HCT116 (cell line): ENCODE data around the gene IGF2R. TPM values are rescaled to one million over a fixed set of nuclear protein-coding genes. Genes with fewer than 3 reads are reported as not detected.

ENCODE experiments used
- ATAC-seq: fragments of 200-7000 bp; cut with Tn5 transposase; 2 replicates; pipeline ENCODE4 v1.9.1; 2020; ENCODE audit warnings: mild to moderate bottlenecking, moderate library complexity
- BruUV-seq: library from RNA; stranded (reverse); fragments of 400-500 nt; replicated peaks from 2 replicates; lab custom pipeline; 2021; lab: Mats Ljungman, UMichigan
- CTCF ChIA-PET: fragments of 300-600 bp; sonication (Branson Sonifier 250); formaldehyde crosslinking; loops from one replicate; lab custom pipeline; 2021; ENCODE audit warnings: antibody characterized with exemption; lab: Charles Lee
- POLR2A ChIA-PET: fragments of 300-600, 350-600 bp; sonication (Branson Sonifier 250); formaldehyde crosslinking; loops from one replicate; lab custom pipeline; 2021; ENCODE audit warnings: antibody characterized with exemption; lab: Charles Lee
- RAD21 ChIA-PET, 2 experiments: fragments of 300-600 bp; sonication (Branson Sonifier 250); formaldehyde crosslinking; loops; one replicate each; lab custom pipeline; 2023; ENCODE audit warnings: low total read pairs in 2 of 2; ENCODE audit not compliant: uncharacterized antibody in 2 of 2, unreplicated experiment in 2 of 2, low non-redundant PET in 1 of 2; lab: Charles Lee
- DNase-seq: peaks from one replicate; pipeline ENCODE4 v3.0.0-alpha.2; 2010; ENCODE audit warnings: low read depth, low spot score
- H2AFZ ChIP-seq: fragments of 200-600 bp; shearing (Covaris generic), sonication (generic); 2 replicates; pipeline ENCODE4 v1.6.1; 2017; ENCODE audit warnings: low read depth, mixed run types, mixed read lengths, antibody characterized with exemption, low read length; ENCODE audit not compliant: poor library complexity, severe bottlenecking
- H3K27ac ChIP-seq: 2 replicates; pipeline ENCODE4 v1.5.1; 2012; ENCODE audit warnings: low read depth, low read length
- H3K27me3 ChIP-seq: fragments of 200-600 bp; sonication (generic); 2 replicates; pipeline ENCODE4 v1.6.1; 2016; ENCODE audit warnings: mixed run types, low read length, mixed read lengths; ENCODE audit not compliant: insufficient read depth
- H3K36me3 ChIP-seq, 2 experiments: fragments of 200-500 bp in 1 of 2; fragments of 200-600 bp in 1 of 2; sonication (Bioruptor generic) in 1 of 2; sonication (generic) in 1 of 2; 2 replicates each; pipeline versions ENCODE4 v1.5.1 to v1.6.1; 2014 to 2016; ENCODE audit warnings: low read length in 2 of 2, inconsistent platforms in 1 of 2, mixed read lengths in 1 of 2, mixed run types in 1 of 2; ENCODE audit not compliant: insufficient read depth in 2 of 2, control insufficient read depth in 1 of 2
- H3K4me1 ChIP-seq, 2 experiments: fragments of 200-600 bp in 1 of 2; sonication (generic) in 1 of 2; 2 replicates each; pipeline versions ENCODE4 v1.5.1 to v1.6.1; 2012 to 2017; ENCODE audit warnings: low read length in 2 of 2, inconsistent platforms in 1 of 2, mild to moderate bottlenecking in 1 of 2, mixed read lengths in 1 of 2, mixed run types in 1 of 2, moderate library complexity in 1 of 2; ENCODE audit not compliant: insufficient read depth in 2 of 2, control insufficient read depth in 1 of 2
- H3K4me2 ChIP-seq: fragments of 200-600 bp; sonication (generic); 2 replicates; pipeline ENCODE4 v1.6.1; 2017; ENCODE audit warnings: mixed run types, low read length, mixed read lengths
- H3K4me3 ChIP-seq, 2 experiments: fragments of 200-600 bp in 1 of 2; sonication (generic) in 1 of 2; replicated peaks in 1 of 2; 2 replicates each; pipeline ENCODE4 v1.5.1; 2011 to 2016; ENCODE audit warnings: low read length in 2 of 2, control low read depth in 1 of 2, low read depth in 1 of 2, mild to moderate bottlenecking in 1 of 2, mixed read lengths in 1 of 2, mixed run types in 1 of 2
- H3K79me2 ChIP-seq: fragments of 200-600 bp; sonication (generic); 2 replicates; pipeline ENCODE4 v1.6.1; 2017; ENCODE audit warnings: mild to moderate bottlenecking, mixed run types, low read length, moderate library complexity, mixed read lengths; ENCODE audit not compliant: insufficient read depth
- H3K9ac ChIP-seq: fragments of 200-600 bp; sonication (generic); 2 replicates; pipeline ENCODE4 v1.6.1; 2016; ENCODE audit warnings: low read length, mixed read lengths
- H3K9me2 ChIP-seq: fragments of 200-600 bp; sonication (generic), shearing (Covaris generic); 2 replicates; pipeline ENCODE4 v1.6.1; 2017; ENCODE audit warnings: mixed run types, mild to moderate bottlenecking, moderate library complexity; ENCODE audit not compliant: insufficient read depth
- H3K9me3 ChIP-seq, 2 experiments: fragments of 200-500 bp in 1 of 2; fragments of 200-600 bp in 1 of 2; sonication (Bioruptor generic) in 1 of 2; sonication (generic) in 1 of 2; 2 replicates each; pipeline ENCODE4 v1.6.1; 2014 to 2017; ENCODE audit warnings: low read length in 2 of 2, mixed read lengths in 2 of 2, inconsistent platforms in 1 of 2, low read depth in 1 of 2, mild to moderate bottlenecking in 1 of 2, mixed run types in 1 of 2, moderate library complexity in 1 of 2; ENCODE audit not compliant: control insufficient read depth in 1 of 2, insufficient read depth in 1 of 2
- H4K20me1 ChIP-seq: fragments of 200-600 bp; sonication (generic), shearing (Covaris generic); 2 replicates; pipeline ENCODE4 v1.6.1; 2017; ENCODE audit warnings: mixed run types, mild to moderate bottlenecking, moderate library complexity; ENCODE audit not compliant: insufficient read depth
- CEBPB ChIP-seq: IDR thresholded peaks from 2 replicates; pipeline ENCODE4 v1.6.1; 2012; ENCODE audit warnings: low read depth
- EZH2 ChIP-seq: fragments of 200-600 bp; sonication (generic); IDR thresholded peaks from 2 replicates; pipeline ENCODE4 v1.6.1; 2017; ENCODE audit warnings: antibody characterized with exemption, mixed run types
- FOSL1 ChIP-seq: IDR thresholded peaks from 2 replicates; pipeline ENCODE4 v1.6.1; 2012; ENCODE audit warnings: low read depth
- POLR2A ChIP-seq: IDR thresholded peaks from 2 replicates; pipeline ENCODE4 v1.7.0; 2011; ENCODE audit warnings: borderline replicate concordance; ENCODE audit not compliant: insufficient read depth, insufficient read length; ENCODE audit errors: extremely low read depth
- REST ChIP-seq: IDR thresholded peaks from 2 replicates; pipeline ENCODE4 v1.6.1; 2012; ENCODE audit warnings: low read depth
- ZNF274 ChIP-seq: fragments of 200-500 bp; sonication (Bioruptor generic); IDR thresholded peaks from 2 replicates; pipeline ENCODE4 v1.6.1; 2014; ENCODE audit warnings: mild to moderate bottlenecking, low read depth, low read length, inconsistent platforms
- intact Hi-C: fragments of 100-400 bp; cut with micrococcal nuclease; formaldehyde crosslinking; loops from 2 replicates; pipeline ENCODE4 v1.10.0; 2022
- total RNA-seq: library from RNA; stranded (reverse); gene quantifications from one replicate; pipeline ENCODE4 v1.2.1, GENCODE V29; 2021; ENCODE audit not compliant: unreplicated experiment

Gene IGF2R
- total RNA-seq, 1 experiment from 2014 or later: 37.0 TPM

GRCh38 chr6:160084198-160084776, 115.4 kb downstream of the IGF2R start:
- no peak for ATAC-seq
- no peaks in the 10 kb centered on the region for H3K4me1 ChIP-seq
- intact Hi-C loops: no loop called here
- no peaks in the 10 kb centered on the region for H3K9me2 ChIP-seq
- no peak for DNase-seq
- BruUV-seq: no TSS peak
- no peak overlapping the region for H3K4me2 ChIP-seq
- ChIA-PET RAD21 (no interaction called here), POLR2A (no interaction called here), CTCF (no interaction called here)
- no peaks in the 10 kb centered on the region for H3K79me2 ChIP-seq
- no peaks in the 10 kb centered on the region for H4K20me1 ChIP-seq
- no peak overlapping the region for H3K27ac ChIP-seq
- TF ChIP-seq REST (no peak), CEBPB (no peak), ZNF274 (no peak), FOSL1 (no peak), POLR2A (no peak)
- no peaks in the 10 kb centered on the region for H3K27me3 ChIP-seq
- no peak overlapping the region for H2AFZ ChIP-seq
- H3K9me3 ChIP-seq: no peaks in the 10 kb centered on the region
- H3K9ac ChIP-seq: no peak overlapping the region
- H3K4me3 ChIP-seq: no peak overlapping the region
- peaks cover 0 to 12% of the 10 kb centered on the region in 2 experiments; a peak in 2 of 4 replicates for H3K36me3 ChIP-seq

DNA sequence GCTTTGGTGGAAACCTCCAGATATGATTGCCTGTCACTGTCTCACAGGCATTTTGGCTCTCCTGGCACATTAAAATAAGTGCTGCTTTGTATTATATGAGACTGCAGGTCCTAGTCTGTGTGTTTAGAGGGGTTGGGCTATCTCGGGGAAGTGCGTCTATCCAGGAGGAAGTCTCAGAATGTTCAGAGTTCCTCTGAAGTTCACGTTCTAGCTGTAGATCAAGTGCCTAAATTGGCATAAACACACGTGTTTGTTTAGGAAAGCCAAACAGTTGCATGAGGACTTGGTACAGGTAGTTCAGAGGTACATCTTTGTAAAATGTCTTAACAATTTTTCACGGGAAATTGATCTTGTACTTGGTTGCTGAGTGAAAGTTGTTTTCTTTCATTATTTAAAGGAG, 116.3 kb downstream of the IGF2R start:
- no peaks in the 10 kb centered on the region for H3K4me1 ChIP-seq
- no peaks in the 10 kb centered on the region for H3K27me3 ChIP-seq
- intact Hi-C loops: no loop called here
- no peaks in the 10 kb centered on the region for H4K20me1 ChIP-seq
- no peaks in the 10 kb centered on the region for H3K79me2 ChIP-seq
- ChIA-PET RAD21 (no interaction called here), POLR2A (no interaction called here), CTCF (no interaction called here)
- no peaks in the 10 kb centered on the region for H3K9me3 ChIP-seq
- no peak overlapping the region for H3K9ac ChIP-seq
- H3K4me3 ChIP-seq: no peak overlapping the region
- no peak for TF ChIP-seq EZH2
- no TSS peak for BruUV-seq
- no peak for DNase-seq
- no peak overlapping the region for H2AFZ ChIP-seq
- no peak overlapping the region for H3K4me2 ChIP-seq
- H3K9me2 ChIP-seq: no peaks in the 10 kb centered on the region
- H3K36me3 ChIP-seq: peaks cover 9 to 17% of the 10 kb centered on the region in 2 experiments; a peak in 3 of 4 replicates
- ATAC-seq: no peak
- H3K27ac ChIP-seq: no peak overlapping the region
